Endodermal cell (in vitro differentiated cells): ENCODE results near the gene SPDYC. TPM values are rescaled to one million over a fixed set of nuclear protein-coding genes. Genes with fewer than 3 reads are reported as not detected.
"Not testable (repeated sequence)": the region's sequence is repeated elsewhere in the genome, so short reads cannot be mapped to it uniquely, and the experiment has no call there.

Experiments
- DNase-seq: peaks from one replicate; pipeline ENCODE4 v3.0.0-alpha.2; 2017
- H3K27ac ChIP-seq: 2 replicates; pipeline ENCODE4 v1.5.1; 2013; ENCODE audit warnings: mild to moderate bottlenecking, low read depth, low read length, moderate library complexity
- H3K27me3 ChIP-seq: 2 replicates; pipeline ENCODE4 v1.6.1; 2013; ENCODE audit warnings: mild to moderate bottlenecking, low read length, moderate library complexity; ENCODE audit not compliant: insufficient read depth, control insufficient read depth, poor library complexity, severe bottlenecking
- H3K36me3 ChIP-seq: 2 replicates; pipeline ENCODE4 v1.7.0; 2013; ENCODE audit warnings: mild to moderate bottlenecking, low read length, moderate library complexity; ENCODE audit not compliant: control insufficient read depth, insufficient read depth
- H3K4me1 ChIP-seq: one replicate; pipeline ENCODE4 v1.7.0; 2013; ENCODE audit warnings: low read length; ENCODE audit not compliant: control insufficient read depth, insufficient read depth
- H3K4me3 ChIP-seq: 2 replicates; pipeline ENCODE4 v1.5.1; 2013; ENCODE audit warnings: mild to moderate bottlenecking, low read length, moderate library complexity
- H3K9ac ChIP-seq: 2 replicates; pipeline ENCODE4 v1.6.1; 2013; ENCODE audit warnings: mild to moderate bottlenecking, low read length, moderate library complexity; ENCODE audit not compliant: poor library complexity, severe bottlenecking; ENCODE audit errors: extremely low read depth
- H3K9me3 ChIP-seq: 2 replicates; pipeline ENCODE4 v1.6.1; 2013; ENCODE audit warnings: mild to moderate bottlenecking, low read length, moderate library complexity; ENCODE audit not compliant: control insufficient read depth
- H3K27ac Mint-ChIP-seq: 2 replicates; pipeline ENCODE4 v1.8.0; 2020; ENCODE audit warnings: mixed read lengths
- H3K27me3 Mint-ChIP-seq: 2 replicates; pipeline ENCODE4 v1.8.0; 2021; ENCODE audit warnings: mild to moderate bottlenecking, mixed read lengths; ENCODE audit not compliant: insufficient read depth
- H3K36me3 Mint-ChIP-seq: 2 replicates; pipeline ENCODE4 v1.8.0; 2020; ENCODE audit warnings: low read depth, mixed read lengths
- H3K4me1 Mint-ChIP-seq: 2 replicates; pipeline ENCODE4 v1.8.0; 2020; ENCODE audit warnings: mixed read lengths
- H3K4me3 Mint-ChIP-seq: 2 replicates; pipeline ENCODE4 v1.8.0; 2020; ENCODE audit warnings: mild to moderate bottlenecking, moderate library complexity, mixed read lengths
- H3K9me3 Mint-ChIP-seq: 2 replicates; pipeline ENCODE4 v1.8.0; 2020; ENCODE audit warnings: mild to moderate bottlenecking, mixed read lengths
- CTCF ChIP-seq: fragments of 200-600 bp; sonication (generic); conservative IDR thresholded peaks from 2 replicates; pipeline ENCODE4 v1.5.0; 2021; ENCODE audit warnings: antibody characterized with exemption, mild to moderate bottlenecking
- WGBS, 2 experiments: methylation state at CpG; one replicate each; pipeline versions ENCODE4 v1.1.5 to v1.1.7; 2013; ENCODE audit warnings: missing lambda C conversion rate in 2 of 2, mixed read lengths in 1 of 2; ENCODE audit not compliant: insufficient coverage in 1 of 2, insufficient read length in 1 of 2; 5-methylcytosine and 5-hydroxymethylcytosine counted together
- total RNA-seq, 2 donors: library from RNA; stranded (reverse); fragmentation: NEBNext Ultra II Directional in 1 of 2; extraction: Animal tissue kit (Norgen Biotek cat#: 25700) in 1 of 2; gene quantifications; 2 replicates in 1 of 2; 3 replicates in 1 of 2; pipeline ENCODE4 v1.2.1, GENCODE V29; 2021

Gene SPDYC
- total RNA-seq, 2 donors from 2014 or later: 0.46 TPM; not detected in 1

DNA sequence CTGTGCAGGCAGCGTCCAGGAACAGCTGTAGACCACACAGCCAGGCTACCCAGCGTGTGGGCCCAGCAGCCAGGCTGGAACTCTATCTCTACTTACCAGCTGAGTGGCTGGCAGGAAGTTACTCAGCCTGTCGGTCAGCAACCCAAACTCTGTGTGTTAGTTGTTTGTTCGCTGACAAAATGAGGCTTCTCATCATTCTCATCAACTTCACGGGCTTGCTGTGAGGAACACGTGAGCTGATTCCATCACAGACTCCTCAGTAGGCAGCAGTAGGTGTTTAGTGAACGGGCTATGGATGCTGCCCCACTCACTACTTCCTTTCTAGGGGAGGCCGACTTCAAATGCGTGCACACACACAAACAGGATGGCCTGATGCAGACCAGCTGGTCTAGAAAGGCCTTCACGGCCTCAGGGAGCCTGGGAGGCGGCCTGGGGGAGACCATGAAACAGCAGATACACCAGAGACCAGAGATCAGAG, 830 bp upstream of the SPDYC start:
- Histone ChIP-seq H3K4me1 (no peaks in the 10 kb centered on the region), H3K27ac (peak overlapping the region; percentile 38), H3K9me3 (no peaks in the 10 kb centered on the region), H3K9ac (no peak overlapping the region), H3K27me3 (no peaks in the 10 kb centered on the region), H3K36me3 (no peaks in the 10 kb centered on the region), H3K4me3 (no peak overlapping the region)
- peak overlapping the region; percentile 52 for H3K27ac Mint-ChIP-seq
- DNase-seq: peak; percentile 47
- H3K27me3 Mint-ChIP-seq: no peaks in the 10 kb centered on the region
- 89% methylated on average over 6 to 11 of the region's 11 CpGs for WGBS, 2 experiments
- peaks cover 8% of the 10 kb centered on the region for H3K4me1 Mint-ChIP-seq
- no peak overlapping the region for H3K4me3 Mint-ChIP-seq
- H3K9me3 Mint-ChIP-seq: no peaks in the 10 kb centered on the region
- no peaks in the 10 kb centered on the region for H3K36me3 Mint-ChIP-seq
- no peak for TF ChIP-seq CTCF

DNA sequence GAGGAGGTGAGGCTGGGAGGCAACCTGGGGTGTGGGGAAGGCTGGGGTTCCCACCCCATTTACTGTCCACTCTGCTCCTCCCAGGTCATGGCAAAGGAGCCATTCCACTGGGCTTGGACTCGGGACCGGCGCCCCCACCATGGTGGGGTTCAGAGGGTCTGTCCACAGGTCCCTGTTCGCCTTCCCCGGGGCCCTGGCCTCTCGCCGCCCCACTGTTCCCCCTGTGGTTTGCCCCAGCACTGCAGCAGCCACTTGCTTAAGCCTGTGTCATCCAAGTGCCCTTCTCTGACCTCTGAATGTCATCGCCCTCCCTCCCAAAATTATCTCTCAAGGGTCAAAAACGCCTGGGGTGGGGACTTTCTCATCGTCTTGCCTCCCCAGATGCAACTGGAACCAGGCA, 2.6 kb downstream of the SPDYC start:
- TF ChIP-seq CTCF: peak; percentile 35
- 87 to 100% methylated on average over 2 to 10 of the region's 10 CpGs for WGBS, 2 experiments
- Mint-ChIP-seq H3K4me3 (no peak overlapping the region), H3K36me3 (no peaks in the 10 kb centered on the region), H3K27me3 (no peaks in the 10 kb centered on the region), H3K9me3 (no peaks in the 10 kb centered on the region), H3K27ac (no peak overlapping the region), H3K4me1 (peaks cover 12% of the 10 kb centered on the region)
- H3K9ac ChIP-seq: no peak overlapping the region
- H3K27ac ChIP-seq: no peak overlapping the region
- H3K4me3 ChIP-seq: no peak overlapping the region
- no peaks in the 10 kb centered on the region for H3K9me3 ChIP-seq
- no peaks in the 10 kb centered on the region for H3K27me3 ChIP-seq
- H3K4me1 ChIP-seq: no peaks in the 10 kb centered on the region
- peak; percentile 51 for DNase-seq
- H3K36me3 ChIP-seq: no peaks in the 10 kb centered on the region

GRCh38 chr11:65174571-65175010, 4.6 kb downstream of the SPDYC start:
- not testable (repeated sequence) for H3K4me1 Mint-ChIP-seq, H3K27ac ChIP-seq, H3K27ac Mint-ChIP-seq, H3K9ac ChIP-seq, H3K9me3 Mint-ChIP-seq, H3K36me3 Mint-ChIP-seq, H3K4me3 Mint-ChIP-seq, H3K36me3 ChIP-seq, H3K4me1 ChIP-seq, H3K4me3 ChIP-seq, H3K9me3 ChIP-seq, H3K27me3 ChIP-seq, H3K27me3 Mint-ChIP-seq
- WGBS, 2 experiments: 64 to 67% methylated on average over 1 to 2 of the region's 2 CpGs
- peak; percentile 63 for DNase-seq
